RWPE1 (cell line): ENCODE measurements around the gene GADD45B.

Experiments used
- CTCF ChIA-PET: fragments of 350-600 bp; sonication (Branson Sonifier 250); formaldehyde crosslinking; extraction: SDS; loops from one replicate; lab custom pipeline; 2021; lab: Yijun Ruan, JAX
- POLR2A ChIA-PET: fragments of 400-600 bp; formaldehyde crosslinking; extraction: SDS; loops from one replicate; lab custom pipeline; 2020; ENCODE audit warnings: antibody characterized with exemption; ENCODE audit not compliant: low non-redundant PET; lab: Yijun Ruan, JAX
- DNase-seq: peaks from one replicate; pipeline ENCODE4 v3.0.0; 2012; ENCODE audit warnings: low spot score
- H3K27ac ChIP-seq: fragments of 450-650 bp; 2 replicates; pipeline ENCODE4 v1.5.1; 2017
- CTCF ChIP-seq: fragments of 450-650 bp; conservative IDR thresholded peaks from 2 replicates; pipeline ENCODE4 v1.5.1; 2017; ENCODE audit warnings: low read depth, mild to moderate bottlenecking

The GADD45B gene

DNA sequence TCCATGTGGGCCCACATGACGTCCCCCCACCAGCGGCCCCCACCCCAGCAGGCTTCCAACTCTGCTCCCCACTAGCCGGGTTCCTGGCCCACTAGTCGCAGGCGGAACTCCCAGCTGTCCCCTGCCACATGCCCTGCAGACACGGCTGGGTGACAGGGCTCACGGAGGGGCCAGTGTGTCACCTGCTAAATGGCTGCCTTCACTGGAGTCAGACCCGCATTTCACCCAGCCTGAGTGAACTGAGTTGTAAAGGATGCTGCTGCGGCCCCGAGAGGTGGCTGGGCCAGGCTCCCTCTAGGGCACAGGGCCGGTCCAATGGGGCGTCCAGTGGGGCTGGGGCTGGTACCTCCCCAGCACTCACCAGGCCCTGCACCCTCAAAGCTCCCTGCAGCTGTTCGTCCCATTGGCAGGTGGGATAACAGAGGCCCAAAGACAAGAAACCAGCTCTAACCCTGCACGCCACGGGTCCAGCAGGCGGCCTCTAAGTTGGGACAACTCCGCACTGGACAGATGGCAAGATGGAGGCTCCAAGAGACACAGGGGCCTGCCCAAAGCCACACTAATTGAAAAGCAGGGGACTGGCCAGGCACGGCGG lies 22.4 kb upstream of the GADD45B start:
- ChIA-PET CTCF (interaction anchor here (0.7 kb wide), 1 partner anchor 20 kb away, joined by 4 read pairs; no protein-coding TSS in a partner anchor), POLR2A (interaction anchor here (0.6 kb wide), 1 partner anchor 88 kb away, joined by 6 read pairs; no protein-coding TSS in a partner anchor)
- no peak for DNase-seq
- TF ChIP-seq CTCF = no peak
- H3K27ac ChIP-seq = peak overlapping the region; percentile 83

DNA sequence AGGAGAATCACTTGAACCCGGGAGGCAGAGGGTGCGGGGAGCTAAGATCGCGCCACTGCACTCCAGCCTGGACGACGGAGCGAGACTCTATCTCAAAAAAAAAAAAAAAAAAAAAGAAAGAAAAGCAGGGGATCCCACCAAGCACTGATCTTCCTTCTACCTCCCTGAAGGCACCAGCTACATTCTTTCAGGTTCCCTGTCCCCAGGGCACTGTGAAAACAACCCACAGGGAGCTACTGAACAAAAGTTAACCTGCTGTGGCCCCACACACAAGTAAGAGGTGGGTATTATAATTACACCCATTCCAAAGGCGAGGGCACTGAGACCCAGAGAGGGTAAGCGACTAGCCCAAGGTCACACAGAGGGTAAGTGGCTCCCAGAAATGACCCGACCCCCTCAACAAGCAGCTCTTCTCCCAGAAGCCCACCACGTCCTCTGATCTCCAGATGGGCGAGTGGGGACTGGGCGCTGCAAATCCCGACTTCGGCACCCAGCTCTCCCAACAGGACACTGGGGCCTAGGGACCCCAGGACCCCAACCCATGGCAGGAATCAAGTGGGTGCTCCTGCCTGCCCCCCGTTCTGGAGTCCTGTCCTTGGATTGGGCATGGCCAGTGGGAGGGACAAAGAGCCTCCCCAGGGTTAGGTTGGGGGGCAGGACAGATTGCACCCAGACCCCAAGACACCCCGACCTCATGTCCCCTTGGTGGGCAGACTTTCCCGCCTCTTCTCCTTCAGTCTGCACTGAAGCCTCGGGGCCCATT lies 21.5 kb upstream of the GADD45B start:
- CTCF ChIA-PET = interaction anchor here (0.6 kb wide), 1 partner anchor 153 kb away, joined by 4 read pairs; no protein-coding TSS in a partner anchor
- H3K27ac ChIP-seq = peak overlapping the region; percentile 83
- DNase-seq = no peak
- POLR2A ChIA-PET = interaction anchor here (0.6 kb wide), 1 partner anchor 87 kb away, joined by 6 read pairs; no protein-coding TSS in a partner anchor
- TF ChIP-seq CTCF = no peak

GRCh38 chr19:2454962-2455850 lies 20.7 kb upstream of the GADD45B start:
- ChIA-PET POLR2A (interaction anchor here (0.6 kb wide), 1 partner anchor 218 kb away, joined by 3 read pairs; no protein-coding TSS in a partner anchor), CTCF (no interaction called here)
- no peak for DNase-seq
- peak overlapping the region; percentile 83 for H3K27ac ChIP-seq
- no peak for TF ChIP-seq CTCF

DNA sequence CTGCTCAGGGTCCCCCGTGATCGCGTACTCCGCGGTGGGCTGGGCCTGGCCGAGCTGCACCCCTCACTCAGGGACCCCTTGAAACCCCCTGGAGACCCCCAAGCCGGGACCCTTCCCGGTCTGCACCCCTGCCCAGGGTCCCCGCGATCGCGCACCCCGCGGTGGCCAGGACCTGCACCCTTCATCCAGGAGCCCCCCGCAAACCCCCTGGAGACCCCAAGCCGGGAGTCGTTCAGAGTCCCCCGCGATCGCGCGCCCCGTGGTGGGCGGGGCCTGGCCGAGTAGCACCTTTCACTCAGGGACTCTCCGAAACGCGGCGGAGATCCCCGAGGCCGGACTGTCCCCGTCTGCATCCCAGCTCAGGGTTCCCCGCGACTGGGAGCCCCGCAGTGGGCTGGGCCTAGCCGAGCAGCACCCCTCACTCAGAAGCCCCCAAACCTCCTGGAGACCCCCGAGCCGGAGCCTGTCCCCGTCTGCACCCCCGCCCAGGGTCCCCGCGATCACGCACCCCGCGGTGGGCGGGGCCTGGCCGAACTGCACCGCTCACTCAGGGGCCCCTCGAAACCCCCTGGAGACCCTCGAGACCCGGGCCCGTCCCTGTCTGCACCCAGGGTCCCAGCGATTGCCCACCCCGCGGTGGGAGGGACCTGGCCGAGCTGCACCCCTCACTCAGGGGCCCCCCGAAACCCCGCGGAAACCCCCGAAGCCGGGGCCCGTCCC lies 19.9 kb upstream of the GADD45B start:
- H3K27ac ChIP-seq = peak overlapping the region; percentile 83
- DNase-seq = peak; percentile 42
- POLR2A ChIA-PET = no interaction called here
- CTCF ChIA-PET = interaction anchor here (0.8 to 1.4 kb wide), 2 partner anchors 21 to 155 kb away, joined by 3 to 7 read pairs; no protein-coding TSS in a partner anchor
- TF ChIP-seq CTCF = no peak

DNA sequence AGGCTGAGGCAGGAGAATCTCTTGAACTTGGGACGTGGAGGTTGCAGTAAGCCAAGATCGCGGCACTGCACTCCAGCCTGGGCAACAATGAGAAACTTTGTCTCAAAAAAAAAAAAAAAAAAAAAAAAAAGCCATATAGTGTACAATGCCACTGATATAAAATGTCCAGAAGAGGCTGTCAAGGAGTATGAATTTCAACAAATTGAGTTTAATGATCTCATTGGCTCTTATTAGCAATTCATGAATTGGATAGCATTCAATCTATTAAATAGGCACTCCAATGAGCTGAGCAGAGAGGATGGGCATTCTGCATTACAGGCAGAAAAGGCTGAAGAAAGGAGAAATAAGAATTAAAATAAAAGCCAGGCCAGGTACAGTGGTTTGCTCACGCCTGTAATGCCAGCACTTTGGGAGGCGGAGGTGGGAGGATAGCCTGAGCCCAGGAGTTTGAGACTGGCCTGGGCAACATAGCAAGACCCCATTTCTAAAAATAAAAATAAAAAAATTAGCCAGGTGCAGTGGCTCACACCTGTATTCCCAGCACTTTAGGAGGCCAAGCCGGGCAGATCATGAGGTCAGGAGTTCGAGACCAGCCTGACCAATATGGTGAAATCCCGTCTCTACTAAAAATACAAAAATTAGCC lies 18.4 kb upstream of the GADD45B start:
- peak overlapping the region; percentile 83 for H3K27ac ChIP-seq
- CTCF ChIA-PET = interaction anchor here (1.4 kb wide), 1 partner anchor 154 kb away, joined by 7 read pairs; no protein-coding TSS in a partner anchor

More for the DNA sequence above, 18.4 kb upstream of the GADD45B start:
- no peak for TF ChIP-seq CTCF
- no peak for DNase-seq
- POLR2A ChIA-PET = no interaction called here
